ENCODE results near the gene DBF4B.
"Not testable (repeated sequence)": the region's sequence is repeated elsewhere in the genome, so short reads cannot be mapped to it uniquely, and the experiment has no call there.

DBF4B gene

DNA sequence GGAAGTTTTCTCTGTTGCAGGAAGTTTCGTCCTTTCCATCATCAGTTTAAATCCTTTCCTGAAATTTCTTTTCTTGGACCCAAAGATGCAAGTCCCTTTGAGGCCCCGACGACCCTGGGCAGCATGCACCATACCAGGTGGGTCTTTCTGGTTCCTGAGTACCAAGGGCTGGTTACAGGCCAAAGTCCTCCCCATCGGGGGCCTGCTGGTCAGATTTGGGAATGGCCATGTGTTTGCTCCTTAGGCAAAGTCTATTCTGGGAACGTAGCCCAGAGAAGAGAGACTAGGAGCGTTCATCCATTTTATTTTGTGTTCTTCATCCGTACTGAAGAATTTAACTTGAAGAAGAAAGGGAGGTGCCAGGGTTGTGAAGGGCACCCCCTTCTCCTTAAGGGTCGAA, 32.9 kb downstream of the DBF4B start:
- Histone ChIP-seq H3K27ac (no peak overlapping the region), H3K36me3 (ENCODE audit: insufficient read depth, low read length) (no peaks in the 10 kb centered on the region), H3K9me3 (ENCODE audit: low read depth, low read length) (no peaks in the 10 kb centered on the region), H3K9ac (ENCODE audit: insufficient read length) (no peak overlapping the region), H3K4me3 (no peak overlapping the region)
- TF ChIP-seq POLR2AphosphoS5 (IDR thresholded peaks at IDR 0.05; ENCODE audit: borderline replicate concordance, low read depth, low read length) (no peak), FOXP2 (optimal IDR thresholded peaks at IDR 0.05; ENCODE audit: control extremely low read depth, extremely low read length, insufficient read depth) (no peak), EZH2 (IDR thresholded peaks at IDR 0.05) (no peak)
- DNase-seq (ENCODE audit: low read depth, low spot score) = no peak

DNA sequence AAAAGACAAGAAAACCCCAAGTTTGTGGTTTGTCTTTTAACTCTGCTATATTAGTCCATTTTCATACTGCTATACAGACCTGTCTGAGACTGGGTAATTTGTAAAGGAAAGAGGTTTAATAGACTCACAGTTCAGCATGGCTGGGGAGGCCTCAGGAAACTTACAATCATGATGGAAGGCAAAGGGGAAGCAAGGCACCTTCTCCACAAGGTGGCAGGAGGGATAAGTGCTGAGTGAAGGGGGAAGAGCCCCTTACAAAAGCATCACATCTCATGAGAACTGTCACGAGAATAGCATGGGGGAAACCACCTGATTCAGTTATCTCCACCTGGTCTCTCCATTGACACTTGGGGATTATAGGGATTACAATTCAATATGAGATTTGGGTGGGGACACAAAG, 36.8 kb downstream of the DBF4B start:
- TF ChIP-seq EZH2 (IDR thresholded peaks at IDR 0.05) = no peak
- Histone ChIP-seq H3K36me3 (ENCODE audit: insufficient read depth, low read length) (peaks cover 15% of the 10 kb centered on the region; the same call in 1 of the 2 replicates), H3K9me3 (ENCODE audit: low read depth, low read length) (no peaks in the 10 kb centered on the region), H3K4me3 (no peak overlapping the region), H3K27ac (no peak overlapping the region), H3K9ac (ENCODE audit: insufficient read length) (no peak overlapping the region)
- no peak for DNase-seq (ENCODE audit: low read depth, low spot score)

DNA sequence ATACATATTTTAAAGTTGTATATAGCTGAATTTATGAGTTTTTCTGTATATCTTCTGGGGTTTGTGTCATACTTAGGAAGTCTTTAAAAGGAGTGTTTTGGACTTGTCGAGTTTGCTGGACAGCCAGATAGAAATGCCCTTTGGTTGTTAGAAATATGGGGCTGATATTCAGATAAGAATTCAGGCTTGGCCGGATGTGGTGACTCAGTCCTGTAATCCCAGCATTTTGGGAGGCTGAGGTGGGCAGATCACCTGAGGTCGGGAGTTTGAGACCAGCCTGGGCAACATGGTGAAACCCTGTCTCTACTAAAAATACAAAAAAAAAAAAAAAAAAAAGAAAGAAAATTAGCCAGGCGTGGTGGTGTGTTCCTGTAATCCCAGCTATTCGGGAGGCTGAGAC, 37.3 kb downstream of the DBF4B start:
- peaks cover 15% of the 10 kb centered on the region; the same call in 1 of the 2 replicates for H3K36me3 ChIP-seq (ENCODE audit: insufficient read depth, low read length)
- H3K4me3 ChIP-seq; H3K9ac ChIP-seq (ENCODE audit: insufficient read length); H3K9me3 ChIP-seq (ENCODE audit: low read depth, low read length); DNase-seq (ENCODE audit: low read depth, low spot score); H3K27ac ChIP-seq: not testable (repeated sequence)

DNA sequence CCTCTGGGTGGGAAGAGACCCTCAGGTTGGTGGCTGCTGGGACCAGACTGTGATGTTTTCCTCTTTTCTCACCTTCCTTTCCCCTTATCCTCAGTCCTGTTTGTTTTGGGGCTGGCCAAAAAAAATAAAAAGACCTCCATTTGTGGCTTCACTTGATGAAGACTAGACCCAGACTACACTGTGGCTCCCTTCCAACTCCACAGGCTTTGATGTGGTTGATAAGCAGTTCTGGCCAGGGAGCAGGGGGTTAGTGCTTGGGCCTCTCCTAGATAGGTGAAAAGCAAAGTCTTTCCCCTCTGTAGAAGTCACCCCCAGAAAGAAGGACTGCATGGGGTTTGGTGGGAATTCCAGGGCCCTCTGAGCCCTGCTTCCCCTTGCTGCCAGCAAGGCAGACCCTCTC, 39.1 kb downstream of the DBF4B start:
- Histone ChIP-seq H3K4me3 (no peak overlapping the region), H3K9ac (ENCODE audit: insufficient read length) (no peak overlapping the region), H3K36me3 (ENCODE audit: insufficient read depth, low read length) (peaks cover 15% of the 10 kb centered on the region; the same call in 1 of the 2 replicates), H3K9me3 (ENCODE audit: low read depth, low read length) (no peaks in the 10 kb centered on the region), H3K27ac (no peak overlapping the region)
- no peak for DNase-seq (ENCODE audit: low read depth, low spot score)
- TF ChIP-seq EZH2 (IDR thresholded peaks at IDR 0.05) (no peak), POLR2AphosphoS5 (IDR thresholded peaks at IDR 0.05; ENCODE audit: borderline replicate concordance, low read depth, low read length) (no peak), FOXP2 (optimal IDR thresholded peaks at IDR 0.05; ENCODE audit: control extremely low read depth, extremely low read length, insufficient read depth) (no peak)

DNA sequence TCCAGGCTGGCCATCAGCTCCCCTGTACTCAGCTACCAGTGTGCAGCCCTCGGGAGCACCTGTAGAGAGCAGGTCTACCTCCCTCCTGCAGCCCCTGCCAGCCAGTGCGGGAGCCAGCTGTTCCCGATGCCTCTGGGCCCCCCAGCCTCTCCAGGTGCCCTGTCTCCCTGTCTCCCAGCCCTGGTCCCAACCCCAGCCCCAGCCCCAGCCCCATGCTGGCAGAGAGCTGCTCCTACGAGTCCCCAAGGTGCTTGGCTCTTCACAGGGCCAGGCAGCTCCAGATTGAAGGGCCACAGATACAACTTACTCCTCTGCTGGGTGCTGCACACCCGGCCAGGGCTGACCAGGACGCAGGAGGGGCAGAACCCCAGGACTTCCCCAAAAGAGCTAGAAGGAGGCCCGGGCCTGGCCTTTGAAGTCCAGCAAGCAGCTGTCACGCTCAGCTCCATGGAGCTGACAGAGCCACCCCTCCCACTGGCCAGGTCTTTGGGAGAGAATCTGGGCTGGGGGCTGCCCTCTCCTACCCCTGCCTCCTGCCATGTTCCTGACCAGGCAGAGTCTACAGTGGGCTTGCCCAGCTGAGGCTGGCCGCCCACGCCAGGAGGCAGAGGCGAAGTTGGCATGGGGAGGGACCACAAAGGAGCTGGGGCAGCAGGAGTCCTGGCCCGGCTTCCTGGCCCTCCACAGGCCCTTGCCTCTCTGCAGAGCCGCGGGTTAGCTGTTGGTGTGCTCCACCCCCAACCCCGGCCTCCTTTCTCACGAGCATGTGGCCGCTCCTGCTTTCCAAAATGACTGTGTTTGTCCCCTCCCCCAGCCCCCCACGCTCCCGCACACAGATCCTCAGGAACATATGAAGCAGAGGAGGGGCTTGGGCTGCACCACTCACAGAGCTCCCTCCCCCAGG, 40.9 kb downstream of the DBF4B start:
- no peak overlapping the region for H3K4me3 ChIP-seq
- H3K9me3 ChIP-seq (ENCODE audit: low read depth, low read length) = no peaks in the 10 kb centered on the region
- no peak overlapping the region for H3K9ac ChIP-seq (ENCODE audit: insufficient read length)
- peaks cover 15% of the 10 kb centered on the region; the same call in 1 of the 2 replicates for H3K36me3 ChIP-seq (ENCODE audit: insufficient read depth, low read length)
- no peak for DNase-seq (ENCODE audit: low read depth, low spot score)
- TF ChIP-seq EZH2 (IDR thresholded peaks at IDR 0.05) = no peak
- TF ChIP-seq FOXP2 (optimal IDR thresholded peaks at IDR 0.05; ENCODE audit: control extremely low read depth, extremely low read length, insufficient read depth) = no peak
- no peak for TF ChIP-seq POLR2AphosphoS5 (IDR thresholded peaks at IDR 0.05; ENCODE audit: borderline replicate concordance, low read depth, low read length)
- H3K27ac ChIP-seq = no peak overlapping the region

DNA sequence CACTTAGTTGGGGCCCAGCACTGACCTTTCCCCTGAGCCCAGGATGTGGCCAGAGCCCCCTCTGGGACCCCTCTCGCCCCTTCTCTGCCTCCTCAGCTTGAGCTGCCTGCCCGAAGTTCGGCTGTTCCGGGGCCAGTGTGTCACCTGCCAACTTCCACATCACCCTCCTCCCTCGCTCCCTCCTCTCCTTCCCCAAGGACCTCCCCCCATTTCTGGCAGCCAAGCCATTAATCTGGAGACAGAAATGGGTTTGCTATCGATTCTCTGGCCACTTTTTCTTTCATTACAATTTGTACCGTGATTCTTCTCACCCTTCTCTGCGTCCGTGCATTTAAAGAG, 41.5 kb downstream of the DBF4B start:
- TF ChIP-seq FOXP2 (optimal IDR thresholded peaks at IDR 0.05; ENCODE audit: control extremely low read depth, extremely low read length, insufficient read depth) = no peak
- no peak for TF ChIP-seq EZH2 (IDR thresholded peaks at IDR 0.05)
- TF ChIP-seq POLR2AphosphoS5 (IDR thresholded peaks at IDR 0.05; ENCODE audit: borderline replicate concordance, low read depth, low read length) = no peak

DNA sequence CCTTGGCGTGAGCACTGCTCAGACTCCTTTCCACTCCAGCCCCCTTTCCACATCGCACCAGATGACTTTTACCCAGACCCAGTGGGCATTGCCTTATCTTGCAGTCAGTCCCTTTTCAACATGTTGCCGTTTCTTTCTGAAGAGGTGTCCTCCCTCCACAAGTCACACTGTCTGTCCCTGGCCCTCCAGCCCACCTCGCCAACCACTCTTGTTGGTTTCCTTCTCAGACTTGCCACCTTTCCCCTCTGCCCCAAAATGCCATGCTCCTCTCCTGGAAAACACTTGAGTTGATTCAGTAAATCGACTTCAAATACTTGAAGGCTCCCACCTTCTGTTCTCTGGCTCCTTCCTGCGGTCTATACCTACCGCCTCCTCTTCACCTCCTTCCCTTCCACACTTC, 42.9 kb downstream of the DBF4B start:
- no peaks in the 10 kb centered on the region for H3K9me3 ChIP-seq (ENCODE audit: low read depth, low read length)
- no peak overlapping the region for H3K9ac ChIP-seq (ENCODE audit: insufficient read length)
- TF ChIP-seq EZH2 (IDR thresholded peaks at IDR 0.05) (no peak), POLR2AphosphoS5 (IDR thresholded peaks at IDR 0.05; ENCODE audit: borderline replicate concordance, low read depth, low read length) (no peak), FOXP2 (optimal IDR thresholded peaks at IDR 0.05; ENCODE audit: control extremely low read depth, extremely low read length, insufficient read depth) (no peak)
- peaks cover 15% of the 10 kb centered on the region; the same call in 1 of the 2 replicates for H3K36me3 ChIP-seq (ENCODE audit: insufficient read depth, low read length)
- DNase-seq (ENCODE audit: low read depth, low spot score) = no peak
- no peak overlapping the region for H3K4me3 ChIP-seq
- H3K27ac ChIP-seq = no peak overlapping the region

More for the DNA sequence above, 41.5 kb downstream of the DBF4B start:
- Histone ChIP-seq H3K4me3 (no peak overlapping the region), H3K9ac (ENCODE audit: insufficient read length) (no peak overlapping the region), H3K9me3 (ENCODE audit: low read depth, low read length) (no peaks in the 10 kb centered on the region), H3K27ac (no peak overlapping the region), H3K36me3 (ENCODE audit: insufficient read depth, low read length) (peaks cover 15% of the 10 kb centered on the region; the same call in 1 of the 2 replicates)
- no peak for DNase-seq (ENCODE audit: low read depth, low spot score)

DNA sequence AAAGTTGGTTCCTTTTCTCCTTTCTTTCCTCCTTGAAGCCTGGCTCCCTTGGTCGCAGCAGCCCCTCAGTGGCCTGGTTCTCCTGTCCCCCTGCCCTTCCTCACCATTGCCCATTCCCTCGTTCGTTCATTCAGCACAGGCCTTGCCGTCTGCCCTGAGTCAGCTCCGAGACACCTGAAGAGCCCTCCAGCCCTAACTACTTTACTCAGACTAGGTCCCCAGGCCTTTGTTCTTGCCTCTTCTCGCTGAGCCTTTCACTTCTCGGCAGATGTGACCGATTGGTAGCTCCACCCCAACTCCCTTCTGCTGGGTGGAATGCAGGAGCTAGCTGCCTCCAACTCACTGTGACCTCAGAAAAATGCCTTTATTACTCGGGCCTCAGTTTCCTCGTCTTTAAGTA, 43.3 kb downstream of the DBF4B start:
- no peak for DNase-seq (ENCODE audit: low read depth, low spot score)
- TF ChIP-seq POLR2AphosphoS5 (IDR thresholded peaks at IDR 0.05; ENCODE audit: borderline replicate concordance, low read depth, low read length) = no peak
- TF ChIP-seq FOXP2 (optimal IDR thresholded peaks at IDR 0.05; ENCODE audit: control extremely low read depth, extremely low read length, insufficient read depth) = no peak
- no peak for TF ChIP-seq EZH2 (IDR thresholded peaks at IDR 0.05)
- H3K4me3 ChIP-seq = no peak overlapping the region
- H3K36me3 ChIP-seq (ENCODE audit: insufficient read depth, low read length) = peaks cover 15% of the 10 kb centered on the region; the same call in 1 of the 2 replicates
- H3K9ac ChIP-seq (ENCODE audit: insufficient read length) = no peak overlapping the region
- H3K9me3 ChIP-seq (ENCODE audit: low read depth, low read length) = no peaks in the 10 kb centered on the region
- H3K27ac ChIP-seq = no peak overlapping the region
